ENCODE measurements around the gene AQP4.

Gene AQP4

DNA sequence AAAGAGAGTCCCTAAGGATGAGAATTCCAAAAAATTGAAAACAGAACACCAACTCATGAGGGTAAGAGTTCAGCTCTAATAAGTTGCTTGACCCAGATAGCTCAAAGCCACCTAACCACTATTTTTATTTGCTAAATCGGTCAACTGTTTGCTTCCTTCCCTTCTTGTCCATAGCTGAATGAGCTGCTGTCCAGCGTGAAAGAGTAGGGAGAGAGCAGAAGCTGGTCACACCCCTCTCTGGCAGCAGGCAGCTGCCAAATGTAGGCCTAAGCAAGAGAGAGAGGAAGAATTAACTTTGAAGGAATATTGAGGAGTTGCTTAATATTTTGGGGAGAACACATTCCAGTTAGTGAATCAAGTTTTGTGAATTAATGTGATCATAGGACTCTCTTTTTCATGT lies 25.9 kb downstream of the AQP4 start:
- DNase-seq: no peak

- DNase-seq: no peak
These were observed 33.2 kb downstream of the AQP4 start for GRCh38 chr18:26832302-26832701.

DNA sequence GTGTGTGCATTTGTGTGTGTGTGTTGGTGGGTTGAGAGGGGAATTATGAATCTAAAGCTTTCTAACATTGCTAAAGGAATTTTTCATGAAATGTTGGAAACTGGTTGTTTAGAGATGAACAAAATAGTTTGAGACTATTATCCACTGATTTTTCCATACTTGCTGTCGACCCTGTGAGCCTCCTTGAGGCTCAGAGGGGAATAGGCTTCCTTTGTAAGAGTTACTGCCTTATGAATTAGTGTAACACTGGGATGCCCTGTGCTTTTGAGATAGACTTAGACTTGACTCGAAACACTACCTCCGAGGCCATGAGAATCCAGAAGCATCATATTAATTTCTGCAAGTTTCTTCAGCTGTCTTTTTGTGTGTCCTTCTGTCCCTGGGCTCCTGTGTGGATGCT lies 37.9 kb downstream of the AQP4 start:
- no peak for DNase-seq

- DNase-seq: no peak
These were observed 38.8 kb downstream of the AQP4 start for GRCh38 chr18:26826656-26827235.

DNA sequence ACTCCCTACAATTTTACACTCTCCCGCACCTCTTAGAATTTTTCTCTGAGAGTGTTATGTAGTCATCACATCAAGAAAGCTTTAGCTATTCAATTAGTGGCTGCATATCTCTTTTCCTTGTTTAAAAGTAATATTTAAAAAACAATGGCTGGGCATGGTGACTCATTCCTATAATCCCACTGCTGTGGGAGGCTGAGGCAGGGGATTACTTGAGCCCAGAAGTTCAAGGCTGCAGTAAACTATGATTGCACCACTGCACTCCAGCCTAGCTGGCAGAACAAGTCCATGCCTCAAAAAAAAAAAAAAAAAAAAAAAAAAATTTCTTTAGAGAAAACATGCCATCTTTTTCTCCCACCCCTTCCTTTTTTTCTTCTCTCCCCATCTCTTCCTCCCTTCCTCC lies 44.3 kb downstream of the AQP4 start:
- DNase-seq: no peak

DNA sequence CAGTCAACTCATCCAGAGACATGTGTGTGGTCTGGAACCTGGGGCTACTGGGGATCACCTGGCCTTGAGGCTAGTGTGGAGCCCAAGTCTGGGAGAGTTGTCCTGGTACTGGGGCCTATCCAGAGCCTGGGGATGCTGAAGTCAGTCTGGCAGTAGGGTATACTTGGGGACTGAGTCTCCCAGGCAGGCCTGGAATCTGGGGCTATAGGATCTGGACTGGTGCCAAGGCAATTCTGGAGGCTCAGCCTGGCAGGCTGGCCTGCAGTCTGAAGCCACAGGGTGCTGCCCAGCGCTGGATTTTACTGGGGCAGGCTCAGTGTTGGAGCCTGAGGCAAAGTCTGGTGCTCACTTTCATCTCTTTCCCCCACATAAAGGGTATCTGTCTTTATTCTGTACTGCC lies 46.5 kb downstream of the AQP4 start:
- DNase-seq: no peak

DNA sequence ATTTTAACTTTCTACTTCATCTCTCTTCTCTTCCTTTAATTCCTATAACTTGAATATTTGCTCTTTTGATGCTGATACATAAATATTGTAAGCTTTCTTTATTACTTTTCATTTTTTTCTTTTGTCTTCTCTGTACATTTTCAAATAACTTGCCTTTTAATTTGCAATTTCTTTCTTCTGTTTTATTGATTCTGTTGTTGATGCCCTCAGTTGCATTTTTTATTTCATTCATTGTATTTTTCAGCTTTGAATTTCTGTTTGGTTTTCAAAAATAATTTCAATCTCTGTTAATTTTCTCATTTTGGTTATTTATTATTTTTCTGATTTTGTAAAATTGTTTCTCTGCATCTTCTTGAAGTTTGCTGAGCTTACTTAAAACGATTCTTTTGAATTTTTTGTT lies 47.0 kb downstream of the AQP4 start:
- no peak for DNase-seq

- DNase-seq: no peak
These were observed 52.5 kb downstream of the AQP4 start for GRCh38 chr18:26813043-26813442.

DNA sequence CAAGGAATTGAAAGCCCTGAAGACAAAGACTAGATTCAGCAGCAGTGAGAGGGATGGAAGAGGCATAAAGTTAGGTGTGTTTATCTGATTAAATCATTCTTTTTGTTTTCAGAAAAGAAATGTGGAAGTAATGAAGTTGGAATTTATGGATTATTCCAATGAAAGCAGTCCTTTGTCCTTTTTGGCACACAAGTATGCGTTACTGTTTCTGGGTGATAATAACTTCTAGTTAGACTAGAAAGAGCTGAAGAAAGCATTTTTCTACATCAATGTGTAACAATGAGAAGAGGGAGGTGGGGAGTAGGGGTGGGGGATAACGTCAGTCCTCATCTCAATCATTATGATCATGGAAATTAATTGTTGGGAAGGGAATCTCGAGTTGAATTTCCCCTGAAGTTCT lies 53.0 kb downstream of the AQP4 start:
- DNase-seq: no peak

- DNase-seq: no peak
These were observed 56.2 kb downstream of the AQP4 start for GRCh38 chr18:26809346-26809745.

DNA sequence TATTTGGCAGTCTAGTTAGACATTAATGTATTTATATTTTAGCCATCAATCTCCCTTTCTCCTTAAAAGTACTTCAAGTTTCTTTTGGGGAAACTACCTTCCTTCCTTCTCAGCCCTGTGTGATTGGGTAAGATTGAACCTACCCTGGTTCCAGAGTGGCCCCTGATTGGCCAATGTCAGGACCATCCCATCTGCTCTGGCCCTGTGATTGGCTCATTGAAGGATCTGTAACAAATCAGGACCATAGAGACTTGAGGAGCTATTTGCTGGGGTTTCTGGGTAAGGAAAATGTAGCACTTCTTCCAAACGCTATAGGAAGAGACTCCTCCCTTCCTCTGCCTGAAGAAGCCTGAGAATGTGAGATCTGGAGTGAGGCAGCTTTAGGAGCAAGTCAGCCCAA lies 59.3 kb downstream of the AQP4 start:
- DNase-seq: no peak

DNA sequence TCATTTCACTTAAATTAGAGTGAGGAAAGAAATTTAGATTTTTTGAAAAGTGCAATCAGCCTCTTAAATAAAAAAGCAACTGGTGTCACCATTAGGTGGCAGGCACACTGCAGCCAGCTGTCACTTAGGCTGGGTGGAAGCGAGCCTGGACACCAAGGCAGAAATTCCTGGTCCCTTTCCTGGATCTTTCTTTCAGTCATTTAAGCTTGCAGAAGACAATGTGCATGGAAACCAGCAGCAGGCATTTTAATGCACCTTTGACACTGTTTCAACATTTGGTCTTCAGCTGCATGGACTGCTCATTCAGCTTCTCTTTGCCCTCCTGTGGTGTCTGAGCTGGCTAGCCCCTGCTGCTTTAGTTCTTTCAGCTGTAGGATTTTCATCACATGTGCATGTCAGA lies 61.0 kb downstream of the AQP4 start:
- DNase-seq: no peak

GRCh38 chr18:26803643-26804042 lies 61.9 kb downstream of the AQP4 start:
- DNase-seq: no peak

DNA sequence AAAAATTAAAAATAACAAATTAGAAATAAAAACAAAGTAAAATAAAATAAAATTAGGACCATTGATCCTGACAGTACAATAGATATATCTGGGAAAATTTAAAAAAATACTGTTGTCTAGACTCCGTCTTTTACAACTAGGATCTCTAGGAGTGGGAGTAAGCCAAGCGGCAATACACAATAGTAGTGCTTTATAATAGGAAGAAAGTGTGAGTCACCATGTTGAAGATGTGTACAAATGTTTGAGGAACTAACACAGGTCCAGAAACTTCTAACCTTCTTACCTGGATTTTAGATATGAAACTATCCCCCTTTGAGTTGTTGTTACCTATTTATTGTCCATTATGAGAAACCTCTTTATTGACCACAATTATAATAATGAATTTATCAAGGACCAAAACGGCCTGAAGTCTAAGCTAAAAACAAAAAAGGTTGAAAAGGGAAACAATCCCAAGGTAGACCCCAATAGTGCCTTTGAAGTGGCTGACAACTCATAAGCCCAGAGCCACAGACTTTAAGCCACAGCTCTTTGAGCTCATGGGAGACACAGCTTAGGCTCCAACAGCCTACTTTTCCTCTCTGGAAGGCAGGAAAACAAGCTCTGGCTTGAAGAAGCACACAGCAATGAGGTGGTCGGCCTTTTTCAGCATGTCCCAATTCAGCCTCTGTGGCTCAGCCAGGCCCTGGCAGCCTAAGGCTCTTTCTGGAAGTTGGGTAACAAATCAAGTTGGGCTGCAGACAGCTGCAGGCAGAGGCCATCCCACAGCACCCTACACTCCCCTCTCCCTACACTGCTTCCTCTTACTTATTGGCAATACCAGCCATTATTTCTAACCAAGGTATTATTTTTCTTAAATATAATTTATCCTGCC lies 62.9 kb downstream of the AQP4 start:
- no peak for DNase-seq

Data from activated gamma-delta T cell (primary cell).